CD4-positive, alpha-beta T cell treated with Interferon gamma for 1 hour (primary cell): ENCODE measurements around the gene UNC13C.
"Not testable (repeated sequence)": the region's sequence is repeated elsewhere in the genome, so short reads cannot be mapped to it uniquely, and the experiment has no call there.

Experiments used
- DNase-seq: peaks from one replicate; pipeline ENCODE4 v3.0.0-alpha.2; 2020

The UNC13C gene

DNA sequence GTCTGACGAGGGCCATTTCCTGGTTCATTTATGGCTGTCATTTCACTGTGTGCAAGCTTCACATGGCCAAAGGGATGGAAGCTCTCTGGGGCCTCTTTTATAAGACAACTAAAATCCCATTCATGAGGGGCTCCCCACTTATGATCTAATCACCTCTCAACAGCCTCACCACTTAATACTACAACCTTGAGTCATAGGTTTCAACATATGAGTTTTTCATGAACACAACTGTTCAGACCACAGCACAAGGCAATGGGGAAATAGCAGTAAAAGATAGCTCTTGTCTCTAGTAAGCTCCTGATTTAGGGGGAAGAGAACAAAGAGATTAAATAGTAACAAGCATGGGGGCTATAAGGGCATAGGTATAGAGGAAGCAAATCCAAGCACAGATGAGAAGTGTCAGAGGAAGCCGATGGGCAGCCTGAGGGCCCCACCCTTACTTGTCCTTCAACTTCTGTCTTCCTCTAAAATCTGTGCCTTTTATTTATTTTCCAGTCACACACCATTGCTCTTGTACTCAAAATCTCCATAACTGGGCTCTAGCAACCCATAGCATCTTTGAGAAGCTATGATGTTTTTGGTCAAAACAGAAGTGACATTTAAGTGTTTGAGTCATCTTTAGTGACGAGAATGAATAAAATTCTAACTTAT lies 329.1 kb downstream of the UNC13C start:
- no peak for DNase-seq

DNA sequence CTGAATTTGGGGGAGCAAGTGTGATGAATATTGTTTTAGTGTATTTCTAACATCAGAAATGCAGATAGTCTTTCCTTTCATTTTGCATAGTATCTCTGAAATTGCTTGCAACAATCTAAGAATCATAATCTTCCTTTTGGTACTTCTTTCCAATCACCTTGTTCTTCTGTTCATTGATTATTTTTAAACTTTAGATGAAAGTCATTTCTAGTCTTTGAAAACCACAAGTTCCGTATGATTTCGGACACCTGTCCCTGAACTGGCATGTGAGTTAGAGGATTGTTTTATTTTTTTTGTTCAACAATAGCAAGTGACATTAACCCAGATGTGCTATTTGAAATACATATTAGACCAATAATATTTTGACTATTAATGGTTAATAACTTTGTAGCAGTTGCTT lies 329.7 kb downstream of the UNC13C start:
- no peak for DNase-seq

DNA sequence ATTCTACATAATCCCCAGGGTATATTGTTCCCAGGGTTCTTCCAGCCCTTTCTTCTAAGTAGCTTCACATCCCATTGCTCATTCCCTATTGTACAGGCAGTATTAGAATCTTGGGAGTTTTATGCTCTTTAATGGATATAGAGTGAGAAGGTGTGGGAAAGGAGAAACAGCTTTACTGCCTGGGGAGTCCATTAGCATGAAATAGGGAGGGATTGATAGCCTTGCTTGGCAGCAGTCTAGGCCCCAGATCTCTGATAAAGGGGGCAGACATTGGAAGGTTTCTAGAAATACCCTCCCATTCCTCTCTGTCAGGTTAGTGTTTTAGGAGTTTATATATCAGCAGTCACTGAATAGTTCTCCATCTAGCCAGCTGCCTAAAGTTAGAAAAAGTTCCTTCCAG lies 334.3 kb downstream of the UNC13C start:
- DNase-seq: no peak

DNA sequence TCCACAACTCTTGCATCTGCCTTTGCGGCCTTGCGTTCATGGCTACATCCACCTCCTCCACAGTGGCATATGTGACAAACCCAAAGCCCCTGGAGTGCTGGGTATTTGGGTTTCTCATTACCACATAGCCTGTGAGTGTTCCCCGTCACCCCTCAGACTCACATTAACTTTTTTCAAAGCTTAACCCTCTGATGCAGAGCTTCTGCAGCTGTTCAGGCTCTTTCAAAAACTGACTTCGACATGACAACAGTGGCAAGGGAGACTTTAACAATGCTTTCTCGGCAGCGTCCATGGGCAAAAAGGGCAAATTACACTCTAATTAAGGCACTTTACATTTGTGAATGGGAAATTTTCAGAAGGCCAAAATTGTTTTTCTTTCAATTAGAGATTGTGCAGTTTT lies 343.2 kb downstream of the UNC13C start:
- DNase-seq: no peak

DNA sequence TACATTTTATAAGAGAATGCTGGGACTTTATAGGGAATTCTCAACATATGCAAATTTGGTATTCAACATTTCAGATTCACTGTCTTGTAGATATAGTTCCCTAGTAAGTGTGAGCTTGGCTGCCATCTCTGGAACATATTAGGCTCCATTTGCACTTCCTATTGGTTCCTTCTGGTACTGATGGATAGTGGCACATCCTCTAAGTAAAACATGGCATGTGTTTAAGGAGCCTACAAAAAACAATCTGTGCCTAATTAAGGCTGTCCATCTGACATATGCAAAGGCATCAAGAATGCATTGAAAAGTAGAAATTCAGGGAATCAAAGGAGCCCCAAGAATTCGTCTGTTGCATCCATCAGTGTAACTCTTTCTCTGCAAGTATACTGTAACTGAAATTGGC lies 344.1 kb downstream of the UNC13C start:
- DNase-seq: no peak

DNA sequence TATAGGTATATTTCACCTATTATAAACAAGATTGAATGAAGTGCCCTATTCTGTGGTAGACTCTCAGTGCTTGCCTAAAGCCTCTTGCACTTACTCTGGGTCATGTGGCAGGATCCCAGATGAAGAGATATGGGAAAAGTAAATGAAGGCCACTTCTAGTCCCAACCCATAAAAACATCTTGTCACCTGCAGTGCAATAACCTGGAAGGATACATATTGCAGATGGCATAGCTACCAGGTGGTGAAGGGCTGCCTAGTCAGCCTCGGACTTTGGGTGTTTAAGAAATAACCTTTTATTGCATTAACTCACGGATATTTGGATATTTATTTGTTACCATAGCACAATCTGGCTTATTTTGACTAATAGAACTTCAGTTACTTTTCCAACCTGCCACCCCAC lies 367.1 kb downstream of the UNC13C start:
- no peak for DNase-seq

DNA sequence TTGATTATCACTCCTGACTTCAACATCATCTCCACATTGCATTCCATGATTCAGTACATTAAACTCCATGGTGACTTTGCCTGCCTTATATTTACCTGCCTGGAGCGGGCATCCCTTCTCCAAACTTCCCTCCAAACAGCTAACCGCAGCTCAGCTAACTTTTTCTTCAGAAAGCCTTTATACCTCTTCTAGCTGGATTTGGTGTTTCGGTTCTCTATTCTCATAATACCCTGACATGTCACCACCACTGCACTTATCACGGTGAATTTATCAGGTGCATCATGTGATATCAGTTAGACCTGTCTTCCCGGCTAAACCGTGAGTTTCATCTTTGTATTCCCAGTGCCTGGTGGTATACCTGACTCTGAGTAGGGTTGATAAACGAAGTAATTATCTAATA lies 367.6 kb downstream of the UNC13C start:
- no peak for DNase-seq

DNA sequence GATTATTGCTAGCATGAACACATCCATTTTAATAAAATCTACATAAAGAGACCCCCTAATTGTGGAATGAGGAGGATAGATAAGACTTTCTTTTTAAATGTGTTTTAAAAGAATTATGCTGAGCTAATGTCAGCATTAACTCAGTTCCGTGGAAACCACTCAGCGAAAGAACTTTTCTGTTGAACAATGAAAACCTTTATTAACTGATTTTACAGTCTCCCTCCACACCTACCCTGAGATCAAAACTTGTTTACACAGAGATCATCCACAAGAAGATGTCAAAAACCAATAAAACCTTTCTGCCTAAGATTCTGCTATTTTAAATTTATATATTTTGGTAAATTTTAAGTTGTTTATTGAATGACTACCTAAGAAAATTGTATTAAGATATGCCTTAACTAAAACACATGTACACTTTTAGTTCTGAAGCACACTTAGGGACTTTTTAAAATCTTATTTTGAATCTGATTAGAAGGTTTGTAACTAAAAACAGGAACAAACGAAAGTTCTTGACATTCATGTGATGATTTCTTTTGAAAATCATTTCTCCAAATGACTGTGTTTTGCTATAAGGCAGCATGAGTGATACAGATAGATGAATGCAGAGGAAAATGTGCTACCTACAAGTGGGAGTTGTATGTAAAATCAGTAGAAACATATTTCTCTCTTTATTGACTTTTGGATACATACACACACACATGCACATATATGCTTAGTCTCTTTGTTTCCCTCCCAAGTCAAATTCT lies 369.0 kb downstream of the UNC13C start:
- DNase-seq: no peak

DNA sequence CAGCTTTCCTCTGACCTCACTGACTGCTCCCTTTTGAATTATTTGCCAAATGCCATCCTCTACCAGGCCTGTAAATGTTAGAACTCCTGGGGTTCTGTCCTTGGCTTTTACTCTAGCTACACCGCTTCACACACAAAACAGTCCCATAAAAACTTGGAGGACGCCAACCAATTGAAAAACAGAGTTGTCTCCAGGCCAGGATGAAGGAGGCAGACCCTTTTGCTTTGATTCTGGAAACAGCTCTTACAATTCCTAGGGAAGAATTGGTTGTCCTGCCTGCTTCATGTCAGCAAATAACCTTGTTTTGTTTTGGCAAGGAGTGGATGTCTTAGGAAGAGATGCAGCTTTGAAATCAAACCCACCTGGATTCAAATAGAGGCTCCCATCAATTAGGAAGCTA lies 375.5 kb downstream of the UNC13C start:
- no peak for DNase-seq

DNA sequence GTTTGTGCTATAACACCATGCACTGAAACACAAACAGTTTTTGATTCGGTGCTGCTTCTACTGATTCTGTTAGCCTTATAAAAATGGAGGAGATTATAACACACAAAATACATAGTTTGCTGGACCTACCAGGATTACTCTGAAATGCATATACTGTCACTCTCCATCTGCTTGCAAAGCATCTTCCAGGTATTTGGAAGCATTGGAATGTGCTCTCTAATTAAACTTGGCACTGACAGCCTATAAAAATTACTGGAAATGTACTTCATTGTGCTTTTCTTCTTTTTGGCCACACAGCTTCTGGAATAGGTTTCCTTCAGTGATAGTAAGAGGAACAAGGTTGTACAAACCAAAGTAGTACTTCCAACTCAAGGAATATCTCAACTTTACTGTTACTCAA lies 376.1 kb downstream of the UNC13C start:
- DNase-seq: no peak

DNA sequence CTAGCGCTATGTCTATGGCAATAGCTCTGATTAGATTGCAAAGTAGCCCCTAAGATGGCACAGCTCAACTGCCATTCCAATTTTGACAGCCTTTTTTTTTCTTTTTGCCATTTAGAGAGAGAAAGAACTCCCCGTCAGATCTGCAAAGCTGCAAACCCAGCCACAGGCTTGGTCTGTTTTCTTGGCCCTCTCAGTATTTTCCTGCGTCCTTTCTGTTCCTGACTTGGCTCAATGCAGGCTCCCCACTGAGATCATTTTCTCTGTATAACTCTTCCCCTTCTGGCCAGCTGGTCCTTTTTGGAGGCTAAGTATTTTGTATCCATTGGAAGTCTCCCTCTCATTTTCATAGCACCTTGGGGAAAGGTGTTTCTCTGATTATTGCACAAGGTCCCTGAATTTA lies 386.7 kb downstream of the UNC13C start:
- no peak for DNase-seq

DNA sequence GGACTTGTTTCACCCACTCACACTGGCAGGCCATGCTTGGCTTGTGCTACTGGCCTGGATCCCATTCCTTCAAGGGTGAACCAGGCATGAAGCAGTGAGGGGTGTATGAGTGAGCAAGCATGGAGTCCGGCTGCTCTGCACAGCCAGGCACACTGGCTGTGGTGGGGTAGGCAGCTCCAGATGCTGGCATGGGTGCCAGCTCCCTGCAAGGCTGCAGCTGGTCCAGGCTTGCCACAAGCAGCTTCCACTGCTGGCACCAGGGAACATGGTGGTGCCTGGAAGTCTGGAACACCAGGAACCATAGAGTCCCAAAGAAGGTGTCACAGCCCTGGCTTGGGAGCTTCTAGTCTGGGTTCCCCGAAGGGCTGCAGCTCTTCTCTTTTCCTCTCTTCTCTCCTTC lies 395.1 kb downstream of the UNC13C start:
- no peak for DNase-seq

DNA sequence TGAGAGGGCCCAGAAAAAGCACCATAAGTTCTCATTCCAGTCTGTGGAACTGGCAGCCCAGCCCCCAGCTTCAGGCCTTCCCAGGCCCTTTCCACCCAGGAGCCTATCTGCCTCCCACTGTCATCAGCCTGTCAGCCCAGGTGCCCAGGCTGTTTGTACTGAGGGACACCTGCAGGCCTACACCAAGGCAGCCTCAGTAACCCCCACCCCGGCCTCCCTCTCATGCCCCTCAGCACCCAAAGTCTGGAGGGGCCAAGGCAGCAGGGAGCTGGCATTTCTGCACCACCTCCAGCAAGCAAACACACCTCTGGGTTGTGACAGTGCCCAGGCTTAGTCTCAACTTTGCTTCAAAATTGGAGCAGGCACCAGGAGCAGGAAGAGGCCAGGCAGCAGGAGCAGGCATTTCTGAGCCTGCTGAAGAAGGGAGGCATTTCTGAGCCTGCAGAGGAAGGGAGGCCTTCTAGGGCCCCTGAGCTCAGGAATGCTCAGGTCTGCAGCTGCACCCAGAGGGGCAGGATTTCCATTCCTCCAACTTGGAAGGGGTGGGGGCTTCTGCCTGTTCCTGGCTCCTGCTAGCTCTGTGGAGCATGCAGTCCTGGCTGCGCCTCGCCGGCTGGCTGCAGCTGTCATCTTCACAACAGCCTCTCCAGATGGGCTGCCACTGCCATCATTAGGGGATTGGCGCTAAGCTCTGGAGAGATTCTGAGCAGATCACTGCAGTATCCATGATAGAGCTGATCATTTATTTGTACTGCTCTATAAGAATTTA lies 396.1 kb downstream of the UNC13C start:
- no peak for DNase-seq

DNA sequence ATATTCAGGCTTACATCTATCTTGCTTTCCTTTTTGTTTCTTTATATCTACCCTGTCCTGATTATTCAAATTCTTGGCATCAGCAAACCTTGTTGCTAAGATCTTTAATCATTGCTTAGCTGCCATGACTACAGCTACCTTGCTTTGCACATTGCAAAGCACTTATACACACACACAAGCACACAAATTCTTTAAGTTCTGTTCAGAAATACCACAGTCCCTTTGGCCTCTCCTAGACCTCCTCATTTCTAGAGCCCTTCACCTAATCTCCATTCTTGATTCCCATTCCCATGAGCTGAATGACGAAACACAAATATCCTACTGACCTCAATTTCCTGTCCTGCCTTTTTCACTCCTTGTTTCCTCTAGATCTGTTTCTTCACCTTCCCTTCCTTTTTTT lies 409.6 kb downstream of the UNC13C start:
- no peak for DNase-seq

DNA sequence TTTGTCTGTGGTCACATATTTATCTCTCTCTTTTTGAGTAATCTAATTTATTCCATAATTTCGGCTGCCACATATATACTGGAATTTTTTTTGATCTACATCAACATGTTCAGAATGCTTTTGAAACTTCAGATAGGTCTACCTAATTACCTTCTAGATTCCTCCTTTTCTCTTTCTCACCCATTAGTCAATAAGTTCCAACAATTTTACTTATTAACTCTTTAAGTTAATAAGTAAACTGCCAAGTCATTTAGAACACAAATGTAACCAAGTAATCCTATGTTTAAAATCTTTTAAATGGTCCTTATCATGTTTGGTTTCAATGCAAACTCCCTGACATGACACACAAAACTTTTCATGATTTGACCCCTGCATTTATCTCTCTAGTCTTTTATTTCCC lies 410.5 kb downstream of the UNC13C start:
- DNase-seq: no peak

DNA sequence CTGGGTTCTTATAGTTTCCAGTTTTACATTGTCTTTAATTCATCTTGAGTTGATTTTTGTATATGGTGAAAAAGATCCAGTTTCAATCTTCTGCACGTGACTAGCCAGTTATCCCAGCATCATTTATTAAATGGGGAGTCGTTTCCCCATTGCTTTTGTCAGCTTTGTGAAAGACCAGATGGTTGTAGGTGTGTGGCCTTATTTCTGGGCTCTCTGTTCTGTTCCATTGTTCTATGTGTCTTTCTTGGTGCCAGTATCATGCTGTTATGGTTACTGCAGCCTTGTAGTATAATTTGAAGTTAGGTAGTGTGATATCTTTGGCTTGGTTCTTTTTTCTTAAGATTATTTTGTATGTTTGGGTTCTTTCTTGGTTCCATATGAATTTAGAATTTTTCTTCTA lies 432.2 kb downstream of the UNC13C start:
- DNase-seq: no peak

DNA sequence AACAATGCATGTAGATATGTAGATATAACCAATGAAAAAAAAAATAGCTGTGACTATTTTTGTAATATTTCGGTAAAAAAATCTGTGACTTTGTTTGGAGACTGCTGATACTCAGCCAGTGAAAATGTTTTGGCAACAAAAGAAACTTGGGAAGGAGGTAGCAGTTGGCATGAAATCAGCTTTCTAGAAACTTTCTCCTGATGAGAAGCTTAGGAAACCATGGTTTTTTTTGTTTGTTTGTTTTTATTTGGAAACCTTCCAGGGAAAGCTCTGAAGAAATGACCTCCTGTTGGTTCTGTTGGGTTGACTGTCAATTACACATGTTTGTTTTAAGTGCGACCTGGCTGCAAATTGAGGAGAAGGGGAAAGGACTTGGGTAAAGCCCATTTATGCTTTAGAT lies 445.9 kb downstream of the UNC13C start:
- no peak for DNase-seq

DNA sequence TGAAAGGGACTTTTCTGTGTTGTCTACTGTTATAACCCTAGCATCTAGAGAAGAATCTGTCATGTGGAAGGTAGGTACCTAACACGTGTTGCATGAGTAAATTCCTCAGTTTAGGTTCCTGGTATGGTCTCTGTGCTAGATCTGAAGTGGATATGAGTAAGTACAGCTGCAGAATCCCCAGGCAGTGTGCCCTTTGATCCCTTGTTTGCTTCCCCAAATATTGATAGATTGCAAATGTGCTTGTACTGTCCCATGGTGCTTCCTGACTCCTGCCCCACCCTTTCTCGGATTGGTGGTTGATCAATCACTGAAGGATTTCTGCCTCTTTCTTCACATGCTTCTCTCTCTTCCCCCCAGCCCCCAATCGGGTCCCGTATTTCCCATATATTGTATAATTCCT lies 450.4 kb downstream of the UNC13C start:
- DNase-seq: no peak

DNA sequence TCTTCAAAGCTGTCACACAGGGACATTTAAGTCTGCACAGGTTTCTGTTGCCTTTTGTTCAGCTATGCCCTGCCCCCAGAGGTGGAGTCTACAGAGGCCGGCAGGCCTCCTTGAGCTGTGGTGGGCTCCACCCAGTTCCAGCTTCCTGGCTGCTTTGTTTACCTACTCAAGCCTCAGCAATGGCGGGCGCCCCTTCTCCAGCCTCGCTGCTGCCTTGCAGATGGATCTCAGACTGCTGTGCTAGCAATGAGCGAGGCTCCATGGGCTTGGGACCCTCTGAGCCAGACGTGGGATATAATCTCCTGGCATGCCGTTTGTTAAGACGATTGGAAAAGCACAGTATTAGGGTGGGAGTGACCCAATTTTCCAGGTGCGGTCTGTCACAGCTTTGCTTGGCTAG lies 472.0 kb downstream of the UNC13C start:
- not testable (repeated sequence) for DNase-seq

DNA sequence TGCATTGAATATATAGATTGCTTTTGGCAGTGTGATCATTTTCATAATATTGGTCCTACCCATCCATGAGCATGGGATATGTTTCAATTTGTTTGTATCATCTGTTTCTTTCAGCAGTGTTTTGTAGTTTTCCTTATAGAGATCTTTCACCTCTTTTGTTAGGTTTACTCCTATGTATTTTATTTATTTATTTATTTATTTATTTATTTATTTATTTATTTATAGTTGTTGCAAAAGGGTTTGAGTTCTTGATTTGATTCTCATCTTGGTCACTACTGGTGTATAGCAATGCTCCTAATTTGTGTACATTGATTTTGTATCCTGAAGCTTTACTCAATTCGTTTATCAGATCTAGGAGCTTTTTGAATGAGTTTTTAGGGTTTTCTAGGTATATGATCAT lies 478.2 kb downstream of the UNC13C start:
- no peak for DNase-seq

DNA sequence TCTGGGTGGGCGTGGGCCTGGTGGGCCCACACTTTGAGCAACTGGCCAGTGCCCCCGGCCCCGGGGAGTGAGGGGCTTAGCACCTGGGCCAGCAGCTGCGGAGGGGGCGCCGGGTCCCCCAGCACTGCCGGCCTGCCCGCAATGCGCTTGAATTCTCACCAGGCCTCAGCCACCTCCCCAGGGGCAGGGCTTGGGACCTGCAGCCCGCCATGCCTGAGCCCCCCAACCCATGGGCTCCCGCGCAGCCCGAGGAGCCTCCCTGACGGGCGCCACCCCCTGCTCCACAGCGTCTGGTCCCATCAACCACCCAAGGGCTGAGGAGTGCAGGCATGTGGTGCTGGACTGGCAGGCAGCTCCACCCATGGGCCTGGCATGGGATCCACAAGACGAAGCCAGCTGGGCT lies 484.3 kb downstream of the UNC13C start:
- DNase-seq: no peak

DNA sequence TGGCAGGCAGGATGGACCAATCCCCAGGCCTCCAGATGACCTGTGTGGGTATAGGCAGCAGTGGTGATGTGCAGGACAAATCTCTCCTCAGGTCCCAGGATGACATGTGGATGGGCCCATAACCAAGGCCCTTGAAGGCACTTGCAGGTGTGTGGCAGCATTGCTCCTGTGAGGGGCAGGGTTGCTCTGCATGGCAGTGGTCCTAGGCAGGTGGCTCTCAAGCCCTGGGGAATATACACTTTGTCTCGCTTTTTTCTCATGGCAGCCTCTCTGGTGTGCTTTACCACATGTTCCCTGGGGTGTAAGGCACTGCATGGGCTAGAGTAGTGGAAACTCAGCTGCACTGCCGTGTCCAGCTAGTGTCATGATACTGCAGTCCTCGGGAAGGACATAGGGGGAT lies 503.6 kb downstream of the UNC13C start:
- no peak for DNase-seq

DNA sequence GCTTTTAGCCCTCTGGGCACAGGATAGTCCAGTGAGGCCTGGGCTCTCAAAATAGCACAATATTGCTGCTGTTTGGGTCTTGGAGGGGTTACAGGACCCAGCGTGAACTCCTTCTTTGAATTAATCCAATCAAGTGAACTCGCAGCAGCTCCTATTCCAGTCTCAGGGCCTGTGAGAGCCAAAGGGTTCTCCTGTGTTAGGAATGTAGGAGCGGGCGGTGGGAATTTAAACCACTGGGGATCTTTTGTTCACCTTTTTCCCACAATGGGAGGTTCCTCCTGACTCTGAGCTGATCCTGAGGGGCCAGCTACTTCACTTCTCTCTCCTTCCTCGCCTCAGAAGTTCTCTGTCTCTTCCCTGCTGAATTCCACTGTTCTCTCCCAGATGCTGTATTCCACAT lies 504.0 kb downstream of the UNC13C start:
- DNase-seq: no peak

DNA sequence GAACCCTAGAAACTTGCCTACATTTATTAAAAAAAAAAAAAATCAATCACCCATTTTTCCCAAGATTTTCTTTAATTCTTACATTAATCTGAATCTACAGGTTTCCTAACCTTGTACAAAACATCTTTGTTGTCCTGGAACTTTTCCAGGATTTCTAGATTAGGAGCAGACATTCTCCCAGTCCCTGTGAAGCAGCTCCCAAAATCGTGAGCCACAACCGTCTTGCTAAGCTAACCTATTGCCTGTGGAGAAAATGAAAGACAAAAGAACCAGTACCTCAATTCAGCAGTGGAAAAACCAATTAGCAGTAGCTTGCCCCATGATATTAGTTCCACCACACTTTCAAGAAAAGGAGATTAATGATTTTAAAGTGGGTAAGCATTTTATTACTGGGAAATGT lies 522.1 kb downstream of the UNC13C start:
- DNase-seq: no peak
